GM12878 (cell line): Measurements from ENCODE around the gene DLG2.

ENCODE experiments used
- BHLHE40 ChIP-seq, 2 experiments: fragments of 450-650 bp in 1 of 2; IDR thresholded peaks; 2 replicates each; pipeline ENCODE4 v1.6.1; 2011 to 2017; ENCODE audit warnings: low read depth in 2 of 2, borderline replicate concordance in 1 of 2, improper control_type of control experiment in 1 of 2, low read length in 1 of 2, mild to moderate bottlenecking in 1 of 2
- CTCF ChIP-seq, 3 experiments: IDR thresholded peaks in 2 of 3; conservative IDR thresholded peaks in 1 of 3; 2 replicates each; pipeline ENCODE4 v1.5.1; 2011; ENCODE audit warnings: low read depth in 3 of 3, low read length in 3 of 3, mild to moderate bottlenecking in 3 of 3, control low read depth in 2 of 3, moderate library complexity in 2 of 3, inconsistent platforms in 1 of 3, mixed read lengths in 1 of 3; ENCODE audit not compliant: control insufficient read depth in 2 of 3, insufficient read depth in 1 of 3; ENCODE audit errors: extremely low read depth in 1 of 3
- JUNB ChIP-seq: IDR thresholded peaks from 2 replicates; pipeline ENCODE4 v1.6.1; 2016; ENCODE audit warnings: antibody characterized with exemption, mild to moderate bottlenecking
- POLR2AphosphoS5 ChIP-seq: IDR thresholded peaks from 2 replicates; pipeline ENCODE4 v1.6.1; 2011; ENCODE audit warnings: mild to moderate bottlenecking, low read length, inconsistent platforms
- SRF ChIP-seq, 2 experiments: IDR thresholded peaks; 2 replicates each; pipeline ENCODE4 v1.6.1; 2011; ENCODE audit warnings: low read depth in 2 of 2, low read length in 2 of 2, mild to moderate bottlenecking in 1 of 2, moderate library complexity in 1 of 2
- TBL1XR1 ChIP-seq: IDR thresholded peaks from 2 replicates; pipeline ENCODE4 v1.6.1; 2012; ENCODE audit warnings: low read depth, low read length, improper control_type of control experiment
- WRNIP1 ChIP-seq: IDR thresholded peaks from 2 replicates; pipeline ENCODE4 v1.6.1; 2011; ENCODE audit warnings: low read depth, low read length, improper control_type of control experiment, borderline replicate concordance
- ZBTB40 ChIP-seq: fragments of 450-650 bp; IDR thresholded peaks from 2 replicates; pipeline ENCODE4 v1.6.1; 2016; ENCODE audit warnings: mild to moderate bottlenecking, moderate library complexity, borderline replicate concordance

- no peak for TF ChIP-seq TBL1XR1
- no peak for TF ChIP-seq CTCF (IDR thresholded peaks at IDR 0.05 in 2 of 3, conservative IDR thresholded peaks at IDR 0.05 in 1 of 3; ENCODE audit: control insufficient read depth in 2 of 3, extremely low read depth in 1 of 3, insufficient read depth in 1 of 3, low read depth in 3 of 3, low read length in 3 of 3)
- TF ChIP-seq SRF (IDR thresholded peaks at IDR 0.05; ENCODE audit: low read depth in 2 of 2, low read length in 2 of 2), result no peak
- TF ChIP-seq JUNB, result no peak
- TF ChIP-seq POLR2AphosphoS5, result no peak
- no peak for TF ChIP-seq ZBTB40
- no peak for TF ChIP-seq WRNIP1
- no peak for TF ChIP-seq BHLHE40 (IDR thresholded peaks at IDR 0.05; ENCODE audit: borderline replicate concordance in 1 of 2, low read depth in 2 of 2, low read length in 1 of 2)
Measured at GRCh38 chr11:83914995-83915394, 1712.1 kb downstream of the DLG2 start.
